Tibial nerve (tissue), 4 donors: ENCODE data around the gene SIGMAR1. TPM values are rescaled to one million over a fixed set of nuclear protein-coding genes. Genes with fewer than 3 reads are reported as not detected.
"Not testable (repeated sequence)": the region's sequence is repeated elsewhere in the genome, so short reads cannot be mapped to it uniquely, and the experiment has no call there.

ENCODE experiments used
- DNase-seq, 2 donors: peaks; one replicate each; pipeline ENCODE4 v3.0.0-alpha.2; 2019; ENCODE audit warnings: low spot score in 2 of 2
- H3K27ac ChIP-seq, 4 donors: fragments of 200-600 bp; sonication (generic) in 3 of 4; one replicate each; pipeline ENCODE4 v1.5.1; 2017 to 2019; ENCODE audit warnings: mild to moderate bottlenecking in 1 of 4
- H3K27me3 ChIP-seq, 2 donors: fragments of 200-600 bp; sonication (generic) in 1 of 2; one replicate each; pipeline versions ENCODE4 v1.5.1 to v1.6.0; 2017 to 2019
- H3K36me3 ChIP-seq, 3 donors: fragments of 200-600 bp; sonication (generic); one replicate each; pipeline ENCODE4 v1.5.1; 2018 to 2019
- H3K4me1 ChIP-seq, 4 donors: fragments of 200-600 bp; sonication (generic) in 3 of 4; one replicate each; pipeline ENCODE4 v1.5.1; 2017 to 2019
- H3K4me3 ChIP-seq, 4 donors: fragments of 200-600 bp; sonication (generic) in 3 of 4; one replicate each; pipeline ENCODE4 v1.5.1; 2017 to 2019; ENCODE audit warnings: mild to moderate bottlenecking in 1 of 4, moderate library complexity in 1 of 4
- H3K9me3 ChIP-seq, 4 donors: fragments of 200-600 bp; sonication (generic) in 3 of 4; one replicate each; pipeline ENCODE4 v1.5.1; 2017 to 2019
- EP300 ChIP-seq, 2 donors: sonication (generic); formaldehyde crosslinking; IDR thresholded peaks; one replicate each; pipeline ENCODE4 v1.6.1; 2017; ENCODE audit warnings: antibody characterized with exemption in 2 of 2, mild to moderate bottlenecking in 1 of 2
- POLR2A ChIP-seq, 2 donors: fragments of 450-650 bp; IDR thresholded peaks; one replicate each; pipeline ENCODE4 v1.6.1; 2017; ENCODE audit warnings: antibody characterized with exemption in 2 of 2, mild to moderate bottlenecking in 2 of 2, moderate library complexity in 2 of 2
- WGBS, 2 donors: methylation state at CpG; one replicate each; pipeline ENCODE4 v1.1.5; 2018; 5-methylcytosine and 5-hydroxymethylcytosine counted together
- total RNA-seq, 4 donors: library from RNA; depleted of rRNA; stranded (reverse); fragments of >200 nt; gene quantifications; one replicate each; pipeline ENCODE4 v1.1.0, GENCODE V29; 2016
- TF ChIP-seq, protein P1 (sequence below), 5 experiments: fragments of 200-600 bp in 3 of 5; fragments of 450-650 bp in 2 of 5; sonication (generic) in 3 of 5; IDR thresholded peaks; one replicate each; pipeline ENCODE4 v1.5.1; 2016 to 2019; ENCODE audit warnings: antibody characterized with exemption in 5 of 5, mild to moderate bottlenecking in 3 of 5, moderate library complexity in 2 of 5

Gene SIGMAR1
- total RNA-seq, 4 donors from 2014 or later = 92.6 to 128 (median 107) TPM

DNA sequence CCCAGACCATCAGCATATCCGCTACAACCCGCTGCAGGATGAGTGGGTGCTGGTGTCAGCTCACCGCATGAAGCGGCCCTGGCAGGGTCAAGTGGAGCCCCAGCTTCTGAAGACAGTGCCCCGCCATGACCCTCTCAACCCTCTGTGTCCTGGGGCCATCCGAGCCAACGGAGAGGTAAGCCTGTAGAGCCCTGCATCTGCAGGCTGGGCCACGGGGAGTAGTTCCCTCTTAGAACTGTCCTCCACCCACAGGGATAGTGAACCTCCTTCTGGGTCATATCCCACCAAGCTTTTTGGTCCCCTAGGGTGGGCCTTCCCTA, 9.5 kb upstream of the SIGMAR1 start:
- H3K4me3 ChIP-seq = peak overlapping the region; percentile 47 to 88 (median 69)
- H3K36me3 ChIP-seq = peaks cover 0 to 23% (median 5%) of the 10 kb centered on the region in 3 donors
- no peak for TF ChIP-seq EP300 (IDR thresholded peaks at IDR 0.05)
- TF ChIP-seq POLR2A (IDR thresholded peaks at IDR 0.05) = no peak
- H3K27me3 ChIP-seq = no peaks in the 10 kb centered on the region
- no peaks in the 10 kb centered on the region for H3K9me3 ChIP-seq
- H3K27ac ChIP-seq = peak overlapping the region; percentile 22 to 92 (median 84)
- peaks cover 0 to 43% (median 34%) of the 10 kb centered on the region in 4 donors for H3K4me1 ChIP-seq
- 5 to 8% methylated on average over 6 to 8 of the region's 8 CpGs for WGBS, 2 donors
- DNase-seq = no peak

DNA sequence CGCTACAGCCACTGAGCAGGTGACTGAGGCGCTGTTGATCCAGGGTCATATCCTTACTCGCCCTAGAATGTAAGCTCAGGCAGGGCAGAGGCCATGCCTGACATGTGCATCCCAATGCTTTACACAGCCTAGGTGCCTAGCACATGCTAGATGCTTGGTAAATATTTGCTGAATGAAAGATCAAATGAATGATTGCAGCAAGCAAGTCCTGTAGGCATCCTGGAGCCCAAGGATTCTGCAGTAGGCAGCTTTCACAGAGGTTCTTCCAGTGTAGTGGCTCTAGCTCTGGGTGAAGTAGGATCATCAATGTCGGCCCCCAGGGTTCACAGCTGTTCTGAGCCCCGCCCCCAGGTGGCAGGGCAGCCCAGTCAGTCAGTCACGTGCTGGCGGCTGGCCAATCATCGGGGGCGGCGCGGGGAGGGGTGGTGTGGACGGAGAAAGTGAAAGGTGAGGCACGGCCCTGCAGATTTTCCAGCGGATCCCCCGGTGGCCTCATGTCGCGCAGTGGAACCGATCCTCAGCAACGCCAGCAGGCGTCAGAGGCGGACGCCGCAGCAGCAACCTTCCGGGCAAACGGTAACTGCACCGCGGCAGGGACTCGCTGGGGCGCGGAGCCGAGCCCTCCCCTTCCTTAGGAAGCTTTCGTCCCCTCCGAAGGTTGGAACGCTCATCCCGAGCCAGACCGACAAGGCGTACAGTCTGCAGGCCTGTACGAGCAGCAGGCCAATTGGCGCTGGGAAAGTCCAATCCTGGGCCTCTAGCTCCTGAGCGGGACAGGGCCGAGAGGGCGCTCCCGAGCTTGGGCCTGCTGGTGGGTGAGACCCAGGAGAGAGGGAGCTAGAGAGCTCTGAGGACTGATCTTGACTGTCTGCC, 8.9 kb upstream of the SIGMAR1 start, which contains the start of gene GALT:
GALT (plus strand) TSS at position 465 of the 873 bp plus-strand sequence; CDS start at position 495, 30 bp downstream.
- H3K9me3 ChIP-seq = no peaks in the 10 kb centered on the region
- H3K27ac ChIP-seq = peak within 1 kb of the TSS; percentile 22 to 92 (median 84)
- DNase-seq = peak; percentile 97 to 99
- H3K27me3 ChIP-seq = no peaks in the 10 kb centered on the region
- peak within 1 kb of the TSS; percentile 47 to 88 (median 69) for H3K4me3 ChIP-seq
- TF ChIP-seq, protein P1, sequence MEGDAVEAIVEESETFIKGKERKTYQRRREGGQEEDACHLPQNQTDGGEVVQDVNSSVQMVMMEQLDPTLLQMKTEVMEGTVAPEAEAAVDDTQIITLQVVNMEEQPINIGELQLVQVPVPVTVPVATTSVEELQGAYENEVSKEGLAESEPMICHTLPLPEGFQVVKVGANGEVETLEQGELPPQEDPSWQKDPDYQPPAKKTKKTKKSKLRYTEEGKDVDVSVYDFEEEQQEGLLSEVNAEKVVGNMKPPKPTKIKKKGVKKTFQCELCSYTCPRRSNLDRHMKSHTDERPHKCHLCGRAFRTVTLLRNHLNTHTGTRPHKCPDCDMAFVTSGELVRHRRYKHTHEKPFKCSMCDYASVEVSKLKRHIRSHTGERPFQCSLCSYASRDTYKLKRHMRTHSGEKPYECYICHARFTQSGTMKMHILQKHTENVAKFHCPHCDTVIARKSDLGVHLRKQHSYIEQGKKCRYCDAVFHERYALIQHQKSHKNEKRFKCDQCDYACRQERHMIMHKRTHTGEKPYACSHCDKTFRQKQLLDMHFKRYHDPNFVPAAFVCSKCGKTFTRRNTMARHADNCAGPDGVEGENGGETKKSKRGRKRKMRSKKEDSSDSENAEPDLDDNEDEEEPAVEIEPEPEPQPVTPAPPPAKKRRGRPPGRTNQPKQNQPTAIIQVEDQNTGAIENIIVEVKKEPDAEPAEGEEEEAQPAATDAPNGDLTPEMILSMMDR (IDR thresholded peaks at IDR 0.05) = peak; percentile 25 to 73 (median 39)
- TF ChIP-seq EP300 (IDR thresholded peaks at IDR 0.05) (peak; percentile 29 to 76), POLR2A (IDR thresholded peaks at IDR 0.05) (peak in 1 of 2 donors; percentile 59)
- 5 to 7% methylated on average over 33 to 42 of the region's 43 CpGs for WGBS, 2 donors
- peaks cover 0 to 23% (median 5%) of the 10 kb centered on the region in 3 donors for H3K36me3 ChIP-seq
- H3K4me1 ChIP-seq = peaks cover 0 to 37% (median 28%) of the 10 kb centered on the region in 4 donors

DNA sequence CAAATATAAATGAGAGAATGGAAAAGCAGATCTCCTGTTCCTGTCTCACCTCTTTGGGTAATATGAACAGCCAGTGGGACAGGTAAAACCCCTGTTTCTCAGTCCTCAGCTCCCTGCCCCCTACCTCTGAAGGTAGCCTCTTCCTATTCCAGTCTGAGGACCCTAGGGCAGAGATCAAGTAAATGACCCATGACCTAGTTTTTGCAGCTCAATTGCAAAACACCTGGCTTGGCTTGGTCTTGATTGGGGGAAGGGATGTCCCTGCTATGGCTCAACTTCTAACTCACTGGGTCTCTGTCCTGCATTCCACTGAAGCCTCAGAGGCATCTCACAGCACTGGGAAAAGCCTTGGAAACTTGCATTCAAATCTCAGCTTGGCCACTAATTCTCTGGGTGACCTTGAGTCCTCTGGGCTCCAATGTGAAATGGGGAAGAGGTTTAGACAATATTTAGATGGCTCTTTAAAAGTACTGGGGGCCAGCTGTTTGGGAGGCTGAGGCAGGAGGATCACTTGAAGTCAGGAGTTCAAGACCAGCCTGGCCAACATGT, 7.3 kb upstream of the SIGMAR1 start:
- TF ChIP-seq, protein P1 (IDR thresholded peaks at IDR 0.05) = no peak
- TF ChIP-seq EP300 (IDR thresholded peaks at IDR 0.05) (no peak), POLR2A (IDR thresholded peaks at IDR 0.05) (no peak)
- Histone ChIP-seq H3K27me3 (no peaks in the 10 kb centered on the region), H3K4me3 (no peak overlapping the region), H3K27ac (no peak overlapping the region), H3K36me3 (peaks cover 0 to 18% (median 3%) of the 10 kb centered on the region in 3 donors), H3K9me3 (no peaks in the 10 kb centered on the region), H3K4me1 (peaks cover 0 to 24% (median 17%) of the 10 kb centered on the region in 4 donors)
- DNase-seq = no peak

DNA sequence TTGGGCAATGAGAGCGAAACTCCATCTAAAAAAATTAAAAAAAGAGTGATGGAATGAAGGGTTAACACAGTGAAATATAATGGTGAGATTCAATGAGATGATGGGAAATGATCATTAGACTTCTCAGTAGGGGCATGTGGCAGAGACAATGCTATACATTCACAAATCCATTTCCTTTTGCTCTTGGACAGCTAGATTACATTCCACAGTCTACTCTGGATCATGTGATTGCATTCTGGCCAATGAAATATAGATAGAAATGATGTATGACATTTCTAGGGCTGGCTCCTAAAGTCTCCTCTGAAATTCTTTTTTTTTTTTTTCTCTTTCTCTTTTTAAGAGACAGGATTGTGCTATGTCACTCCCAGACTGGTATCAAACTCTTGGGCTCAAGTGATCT, 5.1 kb upstream of the SIGMAR1 start:
- TF ChIP-seq POLR2A (IDR thresholded peaks at IDR 0.05) (no peak), EP300 (IDR thresholded peaks at IDR 0.05) (no peak)
- TF ChIP-seq, protein P1 (IDR thresholded peaks at IDR 0.05) = no peak
- H3K9me3 ChIP-seq = no peaks in the 10 kb centered on the region
- no peak overlapping the region for H3K27ac ChIP-seq
- no peaks in the 10 kb centered on the region for H3K27me3 ChIP-seq
- peaks cover 0 to 24% (median 13%) of the 10 kb centered on the region in 4 donors for H3K4me1 ChIP-seq
- 65 to 86% methylated on average over 1 of the region's 1 CpG for WGBS, 2 donors
- no peak overlapping the region for H3K4me3 ChIP-seq
- no peak for DNase-seq
- H3K36me3 ChIP-seq = no peaks in the 10 kb centered on the region

DNA sequence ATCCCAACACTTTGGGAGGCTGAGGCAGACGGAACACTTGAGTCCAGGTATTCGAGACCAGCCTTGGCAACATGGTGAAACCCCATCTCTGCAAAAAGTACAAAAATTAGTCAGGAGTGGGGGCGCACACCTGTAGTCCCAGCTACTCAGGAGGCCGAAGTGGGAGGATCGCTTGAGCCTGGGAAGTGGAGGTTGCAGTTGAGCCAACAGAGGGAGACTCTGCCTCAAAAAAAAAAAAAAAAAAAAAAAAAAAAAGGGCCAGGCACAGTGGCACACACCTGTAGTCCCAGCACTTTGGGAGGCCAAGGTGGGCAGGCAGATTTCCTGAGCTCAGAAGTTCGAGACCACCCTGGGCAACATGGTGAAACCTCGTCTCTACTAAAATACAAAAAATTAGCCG, 1.7 kb upstream of the SIGMAR1 start:
- H3K27ac ChIP-seq, H3K9me3 ChIP-seq, H3K27me3 ChIP-seq, DNase-seq, H3K4me3 ChIP-seq: not testable (repeated sequence)
- Histone ChIP-seq H3K4me1 (peaks cover 0 to 38% (median 12%) of the 10 kb centered on the region in 4 donors), H3K36me3 (peaks cover 0 to 14% (median 0%) of the 10 kb centered on the region in 3 donors)
- WGBS, 2 donors = 85 to 88% methylated on average over 8 of the region's 8 CpGs

DNA sequence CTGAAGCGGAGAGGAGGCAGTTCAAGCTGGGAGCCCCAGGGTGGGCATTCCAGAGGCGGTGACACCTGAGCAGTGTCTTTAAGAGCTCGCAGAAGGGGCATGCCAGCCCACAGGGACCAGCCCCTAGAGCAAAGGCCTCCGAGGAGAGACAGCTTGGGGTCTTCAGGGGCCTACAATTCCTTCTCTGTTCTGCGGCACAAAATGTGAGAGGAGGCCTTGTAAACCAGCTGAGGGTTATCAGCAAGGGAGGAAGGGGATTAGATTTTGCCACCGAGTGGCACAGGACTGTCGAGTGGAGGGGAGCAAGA, 505 bp upstream of the SIGMAR1 start:
- H3K4me1 ChIP-seq = peaks cover 0 to 47% (median 12%) of the 10 kb centered on the region in 4 donors
- 9 to 15% methylated on average over 6 to 7 of the region's 7 CpGs for WGBS, 2 donors
- H3K27ac ChIP-seq = peak overlapping the region; percentile 63 to 92 (median 86)
- peaks cover 0 to 14% (median 0%) of the 10 kb centered on the region in 3 donors for H3K36me3 ChIP-seq
- DNase-seq = no peak
- H3K4me3 ChIP-seq = peak overlapping the region; percentile 64 to 94 (median 85)
- TF ChIP-seq EP300 (IDR thresholded peaks at IDR 0.05) = no peak
- TF ChIP-seq, protein P1 (IDR thresholded peaks at IDR 0.05) = no peak
- TF ChIP-seq POLR2A (IDR thresholded peaks at IDR 0.05) = no peak
- no peaks in the 10 kb centered on the region for H3K27me3 ChIP-seq
- no peaks in the 10 kb centered on the region for H3K9me3 ChIP-seq
